K562 (cell line): ENCODE measurements around the gene B4GALT1. TPM values are rescaled to one million over a fixed set of nuclear protein-coding genes. Genes with fewer than 3 reads are reported as not detected.
A peak's percentile ranks its signal among the peaks of the same experiment; 100 is the strongest.

ENCODE experiments used
- CBFA2T3 ChIP-seq: fragments of 450-650 bp; IDR thresholded peaks from 2 replicates; pipeline ENCODE4 v1.6.1; 2017
- CEBPG ChIP-seq, 3 experiments: fragments of 200-800 bp in 1 of 3; sonication (Bioruptor generic) in 1 of 3; sonication (generic) in 1 of 3; formaldehyde crosslinking in 1 of 3; IDR thresholded peaks in 2 of 3; conservative IDR thresholded peaks in 1 of 3; 2 replicates each; pipeline versions ENCODE4 v1.6.1 to v1.8.0; 2016 to 2022; ENCODE audit warnings: missing compliant biosample characterization in 2 of 3, missing genetic modification characterization in 2 of 3, mild to moderate bottlenecking in 1 of 3, missing genetic modification reagents in 1 of 3
- CREM ChIP-seq: IDR thresholded peaks from 2 replicates; pipeline ENCODE4 v1.6.1; 2014; ENCODE audit warnings: antibody characterized with exemption, low read depth
- DPF2 ChIP-seq: fragments of 450-650 bp; IDR thresholded peaks from 2 replicates; pipeline ENCODE4 v1.6.1; 2016
- EP400 ChIP-seq: fragments of 450-650 bp; IDR thresholded peaks from 2 replicates; pipeline ENCODE4 v1.6.1; 2017; ENCODE audit warnings: antibody characterized with exemption, mild to moderate bottlenecking, moderate library complexity
- FOXK2 ChIP-seq, 2 experiments: fragments of 450-650 bp; IDR thresholded peaks in 1 of 2; conservative IDR thresholded peaks in 1 of 2; 2 replicates each; pipeline ENCODE4 v1.6.1; 2016; ENCODE audit warnings: low read depth in 2 of 2, mild to moderate bottlenecking in 1 of 2
- GATAD2B ChIP-seq: fragments of 450-650 bp; IDR thresholded peaks from 2 replicates; pipeline ENCODE4 v1.6.1; 2017; ENCODE audit warnings: mild to moderate bottlenecking, borderline replicate concordance
- GTF2F1 ChIP-seq: IDR thresholded peaks from 2 replicates; pipeline ENCODE4 v1.6.1; 2011; ENCODE audit warnings: low read depth, low read length, improper control_type of control experiment
- HDAC2 ChIP-seq: fragments of 450-650 bp; IDR thresholded peaks from 2 replicates; pipeline ENCODE4 v1.6.1; 2016; ENCODE audit warnings: mild to moderate bottlenecking
- HDAC3 ChIP-seq: fragments of 450-650 bp; IDR thresholded peaks from 2 replicates; pipeline ENCODE4 v1.6.1; 2018; ENCODE audit warnings: borderline replicate concordance, mild to moderate bottlenecking, moderate library complexity; ENCODE audit not compliant: partially characterized antibody
- KDM5B ChIP-seq: fragments of 200-600 bp; sonication (generic); IDR thresholded peaks from 2 replicates; pipeline ENCODE4 v1.6.1; 2012; ENCODE audit warnings: low read depth, mild to moderate bottlenecking, moderate library complexity, low read length, control low read depth, inconsistent platforms; ENCODE audit not compliant: insufficient replicate concordance
- NR2C2 ChIP-seq, 2 experiments: fragments of 200-800 bp in 1 of 2; sonication (Bioruptor generic) in 1 of 2; sonication (generic) in 1 of 2; formaldehyde crosslinking in 1 of 2; IDR thresholded peaks; 2 replicates each; pipeline versions ENCODE4 v1.6.1 to v1.8.0; 2016 to 2022; ENCODE audit warnings: mild to moderate bottlenecking in 1 of 2, missing compliant biosample characterization in 1 of 2, missing genetic modification characterization in 1 of 2, missing genetic modification reagents in 1 of 2
- POLR2H ChIP-seq: IDR thresholded peaks from 2 replicates; pipeline ENCODE4 v1.6.1; 2016; ENCODE audit warnings: missing genetic modification characterization, low read depth, mild to moderate bottlenecking, control low read depth, missing compliant biosample characterization, moderate library complexity
- RFX1 ChIP-seq: fragments of 450-650 bp; IDR thresholded peaks from 2 replicates; pipeline ENCODE4 v1.6.1; 2016; ENCODE audit warnings: mild to moderate bottlenecking, moderate library complexity
- SRSF1 ChIP-seq: fragments of 200-400 bp; formaldehyde crosslinking; IDR thresholded peaks from 2 replicates; pipeline ENCODE4 v1.6.1; 2017; ENCODE audit warnings: mild to moderate bottlenecking, low read depth, low read length, moderate library complexity
- TBP ChIP-seq: optimal IDR thresholded peaks from 2 replicates; pipeline ENCODE3; 2011; ENCODE audit warnings: low read depth, low read length, improper control_type of control experiment
- ZFP36 ChIP-seq: fragments of 150-350 bp; IDR thresholded peaks from 2 replicates; pipeline ENCODE4 v1.6.1; 2018; ENCODE audit warnings: low read length, low read depth; ENCODE audit not compliant: partially characterized antibody
- polyA plus RNA-seq, 8 experiments: library from polyadenylated mRNA; depleted of rRNA in 4 of 8; stranded (reverse) in 5 of 8; unstranded in 3 of 8; fragments of >200 nt; fragmentation: Nextera tagmentation in 2 of 8; fragmentation: Illumina TruSeq in 1 of 8; extraction: Ambion mirVana in 2 of 8; extraction: Trizol in 1 of 8; gene quantifications; 2 replicates each; pipeline versions ENCODE4 v1.2.1 to v1.2.3, GENCODE V29; 2011 to 2014; ENCODE audit warnings: inconsistent platforms in 1 of 8, missing spikeins in 1 of 8
- total RNA-seq, 7 experiments: library from RNA; depleted of rRNA in 6 of 7; stranded (reverse); fragments of >200 nt in 6 of 7; fragmentation: Illumina TruSeq in 2 of 7; extraction: Trizol in 2 of 7; gene quantifications; 2 replicates each; pipeline versions ENCODE4 v1.2.1 to v1.2.3, GENCODE V29; 2011 to 2021; ENCODE audit warnings: low replicate concordance in 1 of 7
- TF ChIP-seq, protein P1 (sequence below): sonication (generic); formaldehyde crosslinking; IDR thresholded peaks from 2 replicates; pipeline ENCODE4 v1.9.0; 2022; ENCODE audit warnings: mild to moderate bottlenecking, missing genetic modification reagents
- TF ChIP-seq, protein P2 (sequence below), 2 experiments: fragments of 450-650 bp in 1 of 2; sonication (generic) in 1 of 2; formaldehyde crosslinking in 1 of 2; IDR thresholded peaks in 1 of 2; conservative IDR thresholded peaks in 1 of 2; 2 replicates each; pipeline versions ENCODE4 v1.6.1 to v1.8.1; 2016 to 2023; ENCODE audit warnings: mild to moderate bottlenecking in 2 of 2, moderate library complexity in 2 of 2, inconsistent platforms in 1 of 2, missing genetic modification reagents in 1 of 2
- TF ChIP-seq, protein P3 (sequence below): fragments of 250-450 bp; sonication (Bioruptor Pico); IDR thresholded peaks from 2 replicates; pipeline ENCODE4 v1.5.0; 2021; ENCODE audit warnings: mild to moderate bottlenecking, moderate library complexity

B4GALT1 gene
- total and polyA plus RNA-seq, 9 of the 15 experiments (the other 6 are each of a cell fraction or from before 2014, with no cell fraction given): 4.1 to 26.8 (median 7.1) TPM

DNA sequence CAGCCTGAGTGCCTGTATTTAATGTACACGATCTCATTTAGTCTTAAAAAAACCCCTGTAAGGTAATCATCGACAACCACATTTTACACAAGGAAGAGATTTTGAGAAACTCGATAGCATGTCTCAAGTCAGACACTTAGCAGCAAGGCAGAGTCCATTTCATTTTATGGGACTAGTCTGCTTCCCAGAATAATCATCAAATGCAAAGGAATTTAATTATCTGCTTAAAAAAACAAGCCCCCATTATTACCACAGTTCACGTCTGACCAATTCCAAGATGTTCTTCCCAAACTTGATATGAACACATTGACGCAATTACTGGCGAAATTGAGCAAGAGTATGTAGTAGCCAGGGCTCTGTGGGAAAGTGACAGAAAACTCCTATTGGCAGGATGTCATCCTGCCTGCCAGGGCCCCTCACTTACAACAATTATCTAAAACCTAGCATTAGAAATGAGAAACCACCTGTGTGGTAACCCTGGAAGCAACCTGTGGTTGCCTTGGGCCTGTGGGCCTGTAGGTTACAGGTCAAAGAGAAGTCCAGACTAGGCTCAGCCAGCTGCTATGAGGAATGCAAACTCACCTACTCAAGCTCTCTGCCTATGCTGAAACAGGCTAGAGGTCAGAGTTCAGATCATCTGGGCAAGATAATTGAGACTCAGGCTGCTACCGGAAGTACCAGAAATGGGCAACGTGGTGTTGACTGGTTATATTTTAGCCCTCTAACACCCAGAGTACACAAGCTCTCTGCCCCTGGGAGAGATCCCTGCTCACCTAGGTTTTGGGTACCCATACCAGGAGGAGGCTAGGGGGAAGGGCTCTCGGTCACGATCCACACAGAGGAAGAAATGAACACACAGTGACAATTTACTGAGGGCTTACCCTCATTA is 1.6 kb downstream of the B4GALT1 start (continued):
- peak; percentile 69 for TF ChIP-seq POLR2H (tag)
- TF ChIP-seq RFX1: 0 out of 2 replicates have a peak, but pooled peaks have one; percentile 18
- 0 out of 2 replicates have a peak, but pooled peaks have one; percentile 33 for TF ChIP-seq GATAD2B
- TF ChIP-seq FOXK2 (conservative IDR thresholded peaks at IDR 0.05 in 1 of 2, IDR thresholded peaks at IDR 0.05 in 1 of 2; ENCODE audit: low read depth in 2 of 2): peak; percentile 80 to 82
- peak; percentile 49 for TF ChIP-seq CREM
- TF ChIP-seq ZFP36: peak; percentile 94
- peak; percentile 20 for TF ChIP-seq HDAC3
- TF ChIP-seq, protein P1, sequence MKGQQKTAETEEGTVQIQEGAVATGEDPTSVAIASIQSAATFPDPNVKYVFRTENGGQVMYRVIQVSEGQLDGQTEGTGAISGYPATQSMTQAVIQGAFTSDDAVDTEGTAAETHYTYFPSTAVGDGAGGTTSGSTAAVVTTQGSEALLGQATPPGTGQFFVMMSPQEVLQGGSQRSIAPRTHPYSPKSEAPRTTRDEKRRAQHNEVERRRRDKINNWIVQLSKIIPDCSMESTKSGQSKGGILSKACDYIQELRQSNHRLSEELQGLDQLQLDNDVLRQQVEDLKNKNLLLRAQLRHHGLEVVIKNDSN: no peak
- TF ChIP-seq DPF2: peak; percentile 58; the same call in 1 of the 2 replicates
- 0 out of 2 replicates have a peak, but pooled peaks have one; percentile 49 for TF ChIP-seq HDAC2
- no peak for TF ChIP-seq CBFA2T3
- TF ChIP-seq, protein P2, sequence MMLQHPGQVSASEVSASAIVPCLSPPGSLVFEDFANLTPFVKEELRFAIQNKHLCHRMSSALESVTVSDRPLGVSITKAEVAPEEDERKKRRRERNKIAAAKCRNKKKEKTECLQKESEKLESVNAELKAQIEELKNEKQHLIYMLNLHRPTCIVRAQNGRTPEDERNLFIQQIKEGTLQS (IDR thresholded peaks at IDR 0.05): peak; percentile 66; the same call in 1 of the 2 replicates
- TF ChIP-seq, protein P2 (CRISPR knock-in tag; conservative IDR thresholded peaks at IDR 0.05): no peak
- TF ChIP-seq GTF2F1: no peak
- TF ChIP-seq, protein P3, sequence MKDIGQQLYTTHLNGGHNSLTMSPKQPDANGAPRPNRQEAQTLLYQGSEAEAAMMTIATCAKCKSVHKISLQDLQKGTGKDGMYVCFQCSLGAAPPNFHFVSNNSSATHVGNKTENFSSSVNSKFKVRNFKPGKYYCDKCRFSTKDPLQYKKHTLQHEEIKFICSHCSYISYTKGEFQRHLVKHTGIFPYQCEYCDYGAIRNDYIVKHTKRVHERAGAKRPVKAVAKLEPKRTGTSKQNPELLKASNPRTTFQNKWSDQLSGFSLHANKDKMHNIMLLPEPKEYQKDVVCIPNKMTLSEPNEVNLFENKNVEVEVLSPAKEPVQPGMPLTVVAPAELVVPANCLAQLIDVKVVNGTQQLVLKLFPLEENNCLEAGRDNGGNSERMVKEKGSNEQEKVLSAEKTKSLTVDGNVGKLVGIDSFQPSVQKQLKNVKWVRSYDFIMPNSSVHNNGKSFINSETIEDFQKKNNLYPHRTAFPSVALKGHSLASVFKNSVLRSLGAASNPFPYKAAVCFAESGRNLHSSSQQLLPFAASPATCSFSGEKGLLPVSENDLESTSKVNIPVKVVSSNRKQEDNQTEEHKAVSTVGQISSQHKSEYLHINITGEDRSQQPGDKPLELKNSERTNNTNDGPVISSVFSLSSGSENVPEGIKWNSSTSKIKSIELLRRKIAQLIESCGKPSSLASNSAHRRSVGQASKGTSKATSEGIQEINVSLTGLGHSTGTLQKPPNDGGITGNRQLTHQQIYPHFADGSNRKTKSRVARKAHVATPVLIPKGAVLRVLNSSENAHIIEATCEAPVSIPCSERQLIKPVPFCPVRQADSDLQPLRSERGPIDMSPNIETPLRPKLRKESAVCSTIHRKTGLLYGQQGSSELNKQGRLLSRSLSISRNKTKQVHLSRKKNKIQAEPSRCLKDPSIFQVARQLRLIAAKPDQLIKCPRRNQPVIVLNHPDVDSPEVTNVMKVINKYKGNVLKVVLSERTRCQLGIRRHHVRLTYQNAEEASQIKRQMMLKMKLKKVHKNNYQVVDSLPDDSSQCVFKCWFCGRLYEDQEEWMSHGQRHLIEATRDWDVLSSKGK (CRISPR knock-in tag): no peak
- peak; percentile 94 for TF ChIP-seq CEBPG (CRISPR knock-in tag; IDR thresholded peaks at IDR 0.05)
- peak; percentile 95 to 97 for TF ChIP-seq CEBPG (tag; conservative IDR thresholded peaks at IDR 0.05 in 1 of 2, IDR thresholded peaks at IDR 0.05 in 1 of 2)
- TF ChIP-seq SRSF1: no peak
- TF ChIP-seq KDM5B: no peak
- peak; percentile 95 for TF ChIP-seq NR2C2 (CRISPR knock-in tag; IDR thresholded peaks at IDR 0.05)
- peak; percentile 98 for TF ChIP-seq NR2C2 (tag; IDR thresholded peaks at IDR 0.05)
- peak; percentile 67 for TF ChIP-seq EP400
- TF ChIP-seq TBP: peak; percentile 52
